LNCaP clone FGC (cell line): Measurements from ENCODE around the gene BCAS3.

ENCODE experiments used
- DNase-seq: peaks from one replicate; pipeline ENCODE4 v3.0.0-alpha.2; 2011; ENCODE audit warnings: low read depth
- H3K4me3 ChIP-seq: 2 replicates; pipeline ENCODE4 v1.5.1; 2011; ENCODE audit warnings: mild to moderate bottlenecking, low read depth, low read length, control low read depth
- CTCF ChIP-seq: IDR thresholded peaks from 2 replicates; pipeline ENCODE4 v1.5.1; 2012; ENCODE audit warnings: mild to moderate bottlenecking; ENCODE audit not compliant: control insufficient read depth, insufficient read depth; ENCODE audit errors: extremely low read depth

The BCAS3 gene

GRCh38 chr17:60677308-60678117, at the start of gene BCAS3:
Gene BCAS3, plus strand, starts transcription at chr17:60677851.
- peak within 1 kb of the TSS; percentile 88 for H3K4me3 ChIP-seq
- DNase-seq, result peak; percentile 98
- TF ChIP-seq CTCF, result no peak

- TF ChIP-seq CTCF, result no peak
- H3K4me3 ChIP-seq, result no peak overlapping the region
- DNase-seq, result no peak
Observed at GRCh38 chr17:60628252-60628889, 49.3 kb upstream of the BCAS3 start.

- no peak overlapping the region for H3K4me3 ChIP-seq
- TF ChIP-seq CTCF, result no peak
- no peak for DNase-seq
Observed at GRCh38 chr17:60629120-60629519, 48.5 kb upstream of the BCAS3 start.

- peak; percentile 65 for DNase-seq
- peak overlapping the region; percentile 28; the same call in 1 of the 2 replicates for H3K4me3 ChIP-seq
- no peak for TF ChIP-seq CTCF
Observed at GRCh38 chr17:60630352-60630751, 47.3 kb upstream of the BCAS3 start.

- DNase-seq, result no peak
Observed at GRCh38 chr17:60631119-60631518, 46.5 kb upstream of the BCAS3 start.

GRCh38 chr17:60637683-60638082, 40.0 kb upstream of the BCAS3 start:
- no peak for DNase-seq
- H3K4me3 ChIP-seq, result no peak overlapping the region
- TF ChIP-seq CTCF, result no peak

More at GRCh38 chr17:60631119-60631518, 46.5 kb upstream of the BCAS3 start:
- TF ChIP-seq CTCF, result no peak
- no peak overlapping the region; the same call in 1 of the 2 replicates for H3K4me3 ChIP-seq
